Epithelial cell of esophagus (primary cell): ENCODE results near the gene SARS1.
A peak's percentile ranks its signal among the peaks of the same experiment; 100 is the strongest.
"Not testable (repeated sequence)": the region's sequence is repeated elsewhere in the genome, so short reads cannot be mapped to it uniquely, and the experiment has no call there.

Experiments used
- DNase-seq: peaks from one replicate; pipeline ENCODE4 v3.0.0; 2010; ENCODE audit warnings: low read depth
- H3K4me3 ChIP-seq: 2 replicates; pipeline ENCODE4 v1.5.1; 2011; ENCODE audit warnings: mild to moderate bottlenecking, low read length, control low read depth
- TF ChIP-seq, protein P1 (sequence below): IDR thresholded peaks from 2 replicates; pipeline ENCODE4 v1.5.1; 2011; ENCODE audit warnings: low read depth, mild to moderate bottlenecking, low read length, control low read depth, inconsistent platforms; ENCODE audit not compliant: insufficient read depth; ENCODE audit errors: missing control alignments

Gene SARS1

DNA sequence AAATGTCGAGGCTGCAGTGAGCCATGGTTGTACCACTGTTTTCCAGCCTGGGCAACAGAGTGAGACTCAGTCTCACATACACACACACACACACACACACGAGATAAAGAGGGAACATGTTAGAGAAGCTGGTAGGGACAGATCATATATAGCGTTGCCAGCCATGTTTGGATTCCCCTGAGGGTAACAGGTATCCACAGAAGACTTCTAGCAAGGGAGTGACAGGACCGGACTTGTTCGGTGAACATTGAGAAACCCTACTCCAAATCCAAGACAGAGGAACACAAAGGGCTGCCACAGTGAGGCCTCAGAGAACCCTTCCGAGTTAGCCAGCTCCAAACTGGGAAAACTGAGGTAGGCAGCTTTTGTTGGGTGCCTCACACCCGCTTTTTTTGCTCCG is 3.7 kb upstream of the SARS1 start:
- peak overlapping the region; percentile 2 for H3K4me3 ChIP-seq
- peak; percentile 96 for DNase-seq
- TF ChIP-seq, protein P1, sequence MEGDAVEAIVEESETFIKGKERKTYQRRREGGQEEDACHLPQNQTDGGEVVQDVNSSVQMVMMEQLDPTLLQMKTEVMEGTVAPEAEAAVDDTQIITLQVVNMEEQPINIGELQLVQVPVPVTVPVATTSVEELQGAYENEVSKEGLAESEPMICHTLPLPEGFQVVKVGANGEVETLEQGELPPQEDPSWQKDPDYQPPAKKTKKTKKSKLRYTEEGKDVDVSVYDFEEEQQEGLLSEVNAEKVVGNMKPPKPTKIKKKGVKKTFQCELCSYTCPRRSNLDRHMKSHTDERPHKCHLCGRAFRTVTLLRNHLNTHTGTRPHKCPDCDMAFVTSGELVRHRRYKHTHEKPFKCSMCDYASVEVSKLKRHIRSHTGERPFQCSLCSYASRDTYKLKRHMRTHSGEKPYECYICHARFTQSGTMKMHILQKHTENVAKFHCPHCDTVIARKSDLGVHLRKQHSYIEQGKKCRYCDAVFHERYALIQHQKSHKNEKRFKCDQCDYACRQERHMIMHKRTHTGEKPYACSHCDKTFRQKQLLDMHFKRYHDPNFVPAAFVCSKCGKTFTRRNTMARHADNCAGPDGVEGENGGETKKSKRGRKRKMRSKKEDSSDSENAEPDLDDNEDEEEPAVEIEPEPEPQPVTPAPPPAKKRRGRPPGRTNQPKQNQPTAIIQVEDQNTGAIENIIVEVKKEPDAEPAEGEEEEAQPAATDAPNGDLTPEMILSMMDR: peak; percentile 2

- peak overlapping the region; percentile 87 for H3K4me3 ChIP-seq
- no peak for DNase-seq
- TF ChIP-seq, protein P1: no peak
Observed at GRCh38 chr1:109213345-109213823, 334 bp upstream of the SARS1 start.

DNA sequence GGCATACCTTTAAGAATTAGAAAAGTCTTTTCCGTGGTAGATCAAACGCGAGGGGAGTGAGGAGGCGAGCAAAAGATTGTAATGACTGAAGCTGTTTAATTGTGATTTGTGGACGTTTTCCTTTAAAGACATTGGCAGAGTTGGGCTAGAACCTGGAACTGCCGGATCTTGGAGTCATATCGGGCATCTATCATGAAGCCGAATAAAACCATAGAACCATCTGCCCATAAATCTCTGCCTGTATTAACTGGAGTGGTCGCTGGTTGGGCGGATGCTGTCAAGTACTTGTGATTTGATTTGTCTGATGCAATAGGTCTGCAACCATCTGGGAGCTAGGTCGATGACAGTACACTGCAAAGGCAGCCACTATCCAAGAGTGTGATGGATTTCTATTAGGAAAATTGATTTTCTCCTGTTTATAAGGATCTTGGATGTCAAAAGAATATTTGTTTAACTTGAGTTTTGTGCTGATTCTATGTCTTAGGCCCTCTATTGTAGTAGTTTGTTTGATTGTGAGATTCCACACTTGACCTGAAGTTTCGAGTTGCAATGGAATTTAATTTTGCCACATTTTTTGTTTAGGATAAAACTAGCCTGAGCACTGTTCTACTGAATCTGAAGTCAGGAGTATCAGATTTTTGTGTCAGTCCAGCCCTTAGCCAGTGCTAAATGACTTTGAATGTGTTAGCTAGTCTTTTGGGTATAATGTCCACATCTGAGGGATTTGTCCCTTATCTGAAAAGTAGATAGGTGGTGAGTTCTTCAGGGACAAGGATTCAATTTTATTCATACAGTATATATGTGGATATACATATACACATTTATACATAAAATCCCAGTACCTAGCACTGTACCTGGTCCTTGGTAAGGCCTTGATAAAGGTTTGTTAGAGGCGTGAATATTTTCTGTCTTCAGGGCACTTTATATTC is 1.2 kb downstream of the SARS1 start:
- TF ChIP-seq, protein P1: no peak
- peak overlapping the region; percentile 87 for H3K4me3 ChIP-seq
- peak; percentile 88 for DNase-seq

- TF ChIP-seq, protein P1: no peak
- no peak overlapping the region for H3K4me3 ChIP-seq
- no peak for DNase-seq
Observed at GRCh38 chr1:109216662-109217061, 2.9 kb downstream of the SARS1 start.

- TF ChIP-seq, protein P1: no peak
- no peak overlapping the region for H3K4me3 ChIP-seq
- DNase-seq: no peak
Observed at GRCh38 chr1:109218516-109218915, 4.8 kb downstream of the SARS1 start.

- DNase-seq, H3K4me3 ChIP-seq: not testable (repeated sequence)
Observed at GRCh38 chr1:109221201-109221600, 7.5 kb downstream of the SARS1 start.

GRCh38 chr1:109225308-109225707 is 11.6 kb downstream of the SARS1 start:
- H3K4me3 ChIP-seq: no peak overlapping the region
- TF ChIP-seq, protein P1: no peak
- DNase-seq: no peak
